B cell (primary cell): ENCODE results near the gene CPNE4. TPM values are rescaled to one million over a fixed set of nuclear protein-coding genes. Genes with fewer than 3 reads are reported as not detected.

Experiments
- ATAC-seq: fragments of 200-7000 bp; cut with Tn5 transposase; one replicate; pipeline ENCODE4 v1.10.0; 2021; ENCODE audit warnings: low read depth, mild to moderate bottlenecking, moderate number of reproducible peaks, moderate library complexity
- CTCF ChIA-PET: fragments of 350-600 bp; sonication (Branson Sonifier 250); formaldehyde crosslinking; loops from one replicate; lab custom pipeline; 2021; ENCODE audit warnings: antibody characterized with exemption, inconsistent platforms; lab: Charles Lee
- POLR2A ChIA-PET: fragments of 350-600 bp; sonication (Branson Sonifier 250); formaldehyde crosslinking; loops from one replicate; lab custom pipeline; 2021; ENCODE audit warnings: antibody characterized with exemption; lab: Charles Lee
- DNase-seq: peaks from one replicate; pipeline ENCODE4 v3.0.0; 2013
- H2AFZ ChIP-seq: 2 replicates; pipeline ENCODE4 v1.6.1; 2012; ENCODE audit warnings: mild to moderate bottlenecking, low read depth, low read length; ENCODE audit not compliant: insufficient read depth, poor library complexity, severe bottlenecking
- H3K27ac ChIP-seq, 2 donors: 1 replicate in 1 of 2; 2 replicates in 1 of 2; pipeline ENCODE4 v1.5.1; 2012 to 2013; ENCODE audit warnings: low read length in 2 of 2, mild to moderate bottlenecking in 2 of 2, moderate library complexity in 1 of 2
- H3K27me3 ChIP-seq, 4 experiments: fragments of 200-600 bp in 1 of 4; sonication (generic) in 1 of 4; replicated peaks in 1 of 4; 1 replicate in 2 of 4; 2 replicates in 2 of 4; pipeline versions ENCODE4 v1.6.1 to v1.7.0; 2013 to 2016; ENCODE audit warnings: low read length in 3 of 4, mild to moderate bottlenecking in 2 of 4, mixed read lengths in 1 of 4, moderate library complexity in 1 of 4; ENCODE audit not compliant: insufficient read depth in 4 of 4, control insufficient read depth in 3 of 4; ENCODE audit errors: control extremely low read depth in 1 of 4
- H3K36me3 ChIP-seq, 2 experiments: replicated peaks in 1 of 2; 1 replicate in 1 of 2; 2 replicates in 1 of 2; pipeline versions ENCODE4 v1.6.1 to v1.7.1; 2013; ENCODE audit warnings: low read length in 1 of 2; ENCODE audit not compliant: insufficient read depth in 2 of 2, control insufficient read depth in 1 of 2; ENCODE audit errors: control extremely low read depth in 1 of 2, extremely low read depth in 1 of 2
- H3K4me1 ChIP-seq, 2 donors: fragments of 200-600 bp in 1 of 2; sonication (generic) in 1 of 2; 1 replicate in 1 of 2; 2 replicates in 1 of 2; pipeline versions ENCODE4 v1.5.1 to v1.6.1; 2013 to 2017; ENCODE audit warnings: low read length in 2 of 2; ENCODE audit not compliant: control insufficient read depth in 2 of 2, insufficient read depth in 2 of 2
- H3K4me2 ChIP-seq: replicated peaks from 2 replicates; pipeline ENCODE3; 2012; ENCODE audit warnings: mild to moderate bottlenecking, low read depth, low read length; ENCODE audit not compliant: poor library complexity, severe bottlenecking
- H3K4me3 ChIP-seq, 5 experiments: fragments of 200-600 bp in 1 of 5; sonication (generic) in 1 of 5; 1 replicate in 3 of 5; 2 replicates in 2 of 5; pipeline versions ENCODE4 v1.5.1 to v1.7.0; 2011 to 2016; ENCODE audit warnings: low read length in 4 of 5, mild to moderate bottlenecking in 4 of 5, low read depth in 2 of 5, control low read depth in 1 of 5, moderate library complexity in 1 of 5; ENCODE audit not compliant: insufficient read depth in 1 of 5; ENCODE audit errors: control extremely low read depth in 1 of 5, extremely low read depth in 1 of 5
- H3K79me2 ChIP-seq: fragments of 200-600 bp; sonication (generic); one replicate; pipeline ENCODE4 v1.6.0; 2016; ENCODE audit warnings: low read length; ENCODE audit not compliant: control insufficient read depth, insufficient read depth
- H3K9ac ChIP-seq: fragments of 200-600 bp; sonication (generic); 2 replicates; pipeline ENCODE4 v1.6.1; 2017; ENCODE audit warnings: mild to moderate bottlenecking, low read length, moderate library complexity
- H3K9me3 ChIP-seq, 3 donors: one replicate each; pipeline versions ENCODE4 v1.6.1 to v1.7.1; 2013; ENCODE audit warnings: low read length in 2 of 3; ENCODE audit not compliant: control insufficient read depth in 2 of 3, insufficient read depth in 1 of 3; ENCODE audit errors: control extremely low read depth in 1 of 3
- H4K20me1 ChIP-seq: 2 replicates; pipeline ENCODE4 v1.6.0; 2012; ENCODE audit warnings: mild to moderate bottlenecking, low read length; ENCODE audit not compliant: insufficient read depth, control insufficient read depth, poor library complexity, severe bottlenecking
- H3K27ac Mint-ChIP-seq: one replicate; pipeline ENCODE4 v1.8.0; 2021; ENCODE audit warnings: mixed read lengths
- H3K27me3 Mint-ChIP-seq: one replicate; pipeline ENCODE4 v1.8.0; 2021; ENCODE audit warnings: mixed read lengths
- H3K4me1 Mint-ChIP-seq: one replicate; pipeline ENCODE4 v1.8.0; 2021; ENCODE audit warnings: mixed read lengths
- H3K4me3 Mint-ChIP-seq: one replicate; pipeline ENCODE4 v1.8.0; 2021; ENCODE audit warnings: mixed read lengths
- H3K9me3 Mint-ChIP-seq: one replicate; pipeline ENCODE4 v1.8.0; 2022; ENCODE audit warnings: mixed read lengths; ENCODE audit not compliant: insufficient read depth
- EZH2 ChIP-seq: IDR thresholded peaks from 2 replicates; pipeline ENCODE4 v1.6.1; 2012; ENCODE audit warnings: borderline replicate concordance, low read depth, mild to moderate bottlenecking, moderate library complexity, low read length; ENCODE audit not compliant: insufficient read depth, poor library complexity, severe bottlenecking
- WGBS: methylation state at CpG from one replicate; pipeline ENCODE4 v1.1.5; 2013; ENCODE audit warnings: missing lambda C conversion rate; ENCODE audit not compliant: insufficient coverage; 5-methylcytosine and 5-hydroxymethylcytosine counted together
- intact Hi-C: fragments of 100-400 bp; cut with micrococcal nuclease; formaldehyde crosslinking; loops from one replicate; pipeline ENCODE4 v1.10.0; 2022
- polyA plus RNA-seq: library from polyadenylated mRNA; depleted of rRNA; stranded (reverse); fragments of >200 nt; gene quantifications from 2 replicates; pipeline ENCODE4 v1.2.3, GENCODE V29; 2012
- total RNA-seq, 2 donors: library from RNA; stranded (reverse); fragments of 120-200 nt in 1 of 2; gene quantifications; 1 replicate in 1 of 2; 2 replicates in 1 of 2; pipeline versions ENCODE4 v1.2.3 to v1.2.4, GENCODE V29; 2013 to 2022
- TF ChIP-seq, protein P1 (sequence below): fragments of 200-600 bp; IDR thresholded peaks from one replicate; pipeline ENCODE4 v1.8.0; 2022; ENCODE audit warnings: antibody characterized with exemption, mild to moderate bottlenecking

Gene CPNE4
- total and polyA plus RNA-seq, 2 donors (not counting 1 experiment from before 2014, with no cell fraction given), result not detected

DNA sequence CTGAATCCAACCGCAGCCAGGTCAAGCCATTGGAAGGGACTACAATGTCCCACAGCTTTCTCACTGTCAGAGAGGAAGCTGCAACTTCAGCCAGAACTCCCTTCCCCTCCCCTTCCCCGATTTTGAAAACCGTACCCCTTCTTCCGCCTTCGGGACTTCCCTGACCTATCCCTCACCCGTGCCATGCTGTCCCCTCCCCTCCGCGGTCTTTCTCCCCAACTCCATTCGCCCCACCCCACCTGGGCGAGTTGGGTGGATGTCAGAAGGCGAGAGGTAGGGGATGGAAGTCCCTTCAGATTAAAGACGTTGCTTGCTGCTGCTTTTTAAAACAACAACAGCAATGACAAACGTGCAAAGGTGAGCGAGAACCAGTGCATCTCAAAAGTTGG is 723 bp downstream of the CPNE4 start:
- Histone ChIP-seq H3K27me3 (peaks cover 0 to 31% (median 20%) of the 10 kb centered on the region in 4 experiments), H3K27ac (no peak overlapping the region), H3K4me3 (no peak overlapping the region), H3K9ac (no peak overlapping the region), H3K4me1 (no peaks in the 10 kb centered on the region), H3K36me3 (no peaks in the 10 kb centered on the region), H3K9me3 (peaks cover 0 to 13% (median 0%) of the 10 kb centered on the region in 3 donors), H3K4me2 (no peak overlapping the region), H4K20me1 (no peaks in the 10 kb centered on the region), H2AFZ (no peak overlapping the region), H3K79me2 (no peaks in the 10 kb centered on the region)
- DNase-seq (no peak), ATAC-seq (no peak)
- Mint-ChIP-seq H3K9me3 (no peaks in the 10 kb centered on the region), H3K27me3 (peaks cover 80% of the 10 kb centered on the region), H3K4me3 (no peak overlapping the region), H3K27ac (no peak overlapping the region), H3K4me1 (peaks cover 8% of the 10 kb centered on the region)
- WGBS, result 0% methylated on average over 6 of the region's 14 CpGs
- no peak for TF ChIP-seq EZH2
- TF ChIP-seq, protein P1, sequence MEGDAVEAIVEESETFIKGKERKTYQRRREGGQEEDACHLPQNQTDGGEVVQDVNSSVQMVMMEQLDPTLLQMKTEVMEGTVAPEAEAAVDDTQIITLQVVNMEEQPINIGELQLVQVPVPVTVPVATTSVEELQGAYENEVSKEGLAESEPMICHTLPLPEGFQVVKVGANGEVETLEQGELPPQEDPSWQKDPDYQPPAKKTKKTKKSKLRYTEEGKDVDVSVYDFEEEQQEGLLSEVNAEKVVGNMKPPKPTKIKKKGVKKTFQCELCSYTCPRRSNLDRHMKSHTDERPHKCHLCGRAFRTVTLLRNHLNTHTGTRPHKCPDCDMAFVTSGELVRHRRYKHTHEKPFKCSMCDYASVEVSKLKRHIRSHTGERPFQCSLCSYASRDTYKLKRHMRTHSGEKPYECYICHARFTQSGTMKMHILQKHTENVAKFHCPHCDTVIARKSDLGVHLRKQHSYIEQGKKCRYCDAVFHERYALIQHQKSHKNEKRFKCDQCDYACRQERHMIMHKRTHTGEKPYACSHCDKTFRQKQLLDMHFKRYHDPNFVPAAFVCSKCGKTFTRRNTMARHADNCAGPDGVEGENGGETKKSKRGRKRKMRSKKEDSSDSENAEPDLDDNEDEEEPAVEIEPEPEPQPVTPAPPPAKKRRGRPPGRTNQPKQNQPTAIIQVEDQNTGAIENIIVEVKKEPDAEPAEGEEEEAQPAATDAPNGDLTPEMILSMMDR, result no peak
- intact Hi-C loops, result no loop called here
- CTCF ChIA-PET, result no interaction called here
- POLR2A ChIA-PET, result no interaction called here

DNA sequence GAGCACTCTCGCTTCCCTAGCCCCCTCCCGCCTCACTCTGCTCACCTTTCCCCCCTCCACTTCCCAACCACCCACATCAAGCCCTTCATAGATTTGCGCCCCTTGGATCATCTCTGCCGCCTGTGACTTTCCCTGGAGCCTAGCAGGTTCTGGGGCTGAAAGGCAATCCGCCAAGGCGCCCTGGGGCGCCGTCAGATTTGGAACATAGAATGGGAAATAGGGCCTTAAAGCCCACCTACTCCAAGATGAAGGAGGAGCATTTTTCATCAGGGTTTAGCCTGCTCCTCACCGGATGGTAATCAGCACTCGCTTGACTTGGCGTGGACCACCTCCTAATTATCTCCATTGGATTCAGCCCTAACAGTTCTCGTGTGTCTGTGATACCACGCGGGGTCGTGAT is 1.3 kb downstream of the CPNE4 start:
- 26% methylated on average over 13 of the region's 15 CpGs for WGBS
- intact Hi-C loops, result no loop called here

More for the DNA sequence above, 1.3 kb downstream of the CPNE4 start:
- Histone ChIP-seq H4K20me1 (no peaks in the 10 kb centered on the region), H3K4me3 (no peak overlapping the region), H3K4me2 (no peak overlapping the region), H3K36me3 (no peaks in the 10 kb centered on the region), H2AFZ (no peak overlapping the region), H3K4me1 (no peaks in the 10 kb centered on the region), H3K9ac (no peak overlapping the region), H3K27me3 (peaks cover 0 to 31% (median 20%) of the 10 kb centered on the region in 4 experiments), H3K27ac (no peak overlapping the region), H3K79me2 (no peaks in the 10 kb centered on the region), H3K9me3 (peaks cover 0 to 13% (median 0%) of the 10 kb centered on the region in 3 donors)
- CTCF ChIA-PET, result no interaction called here
- H3K27ac Mint-ChIP-seq, result no peak overlapping the region
- H3K4me3 Mint-ChIP-seq, result no peak overlapping the region
- TF ChIP-seq EZH2, result no peak
- TF ChIP-seq, protein P1, result no peak
- H3K9me3 Mint-ChIP-seq, result no peaks in the 10 kb centered on the region
- no peak for ATAC-seq
- no peak for DNase-seq
- POLR2A ChIA-PET, result no interaction called here
- peaks cover 78% of the 10 kb centered on the region for H3K27me3 Mint-ChIP-seq
- H3K4me1 Mint-ChIP-seq, result peaks cover 8% of the 10 kb centered on the region
